ENCODE measurements around the gene FHIP1B. TPM values are rescaled to one million over a fixed set of nuclear protein-coding genes. Genes with fewer than 3 reads are reported as not detected.

FHIP1B gene
- polyA plus RNA-seq, 1 donor from 2014 or later: 36.0 TPM

- TF ChIP-seq EZH2 (IDR thresholded peaks at IDR 0.05; ENCODE audit: borderline replicate concordance, insufficient read depth, low read length, poor library complexity, severe bottlenecking) (no peak), POLR2AphosphoS5 (IDR thresholded peaks at IDR 0.05) (no peak)
- no peaks in the 10 kb centered on the region for H3F3A ChIP-seq (ENCODE audit: insufficient read depth, low read length, poor library complexity, severe bottlenecking)
- H3K9ac ChIP-seq (ENCODE audit: low read length): no peak overlapping the region
- H3K9me2 ChIP-seq (ENCODE audit: insufficient read depth, low read length): no peaks in the 10 kb centered on the region
- no peaks in the 10 kb centered on the region for H3K9me3 ChIP-seq (ENCODE audit: low read length)
- no peak overlapping the region for H3K4me2 ChIP-seq (ENCODE audit: low read length)
- H3K27me3 ChIP-seq (ENCODE audit: insufficient read depth, low read depth, low read length): no peaks in the 10 kb centered on the region
- no peak overlapping the region for H3K4me3 ChIP-seq (ENCODE audit: low read length)
- H4K20me1 ChIP-seq (ENCODE audit: insufficient read depth): no peaks in the 10 kb centered on the region
- no peak overlapping the region for H2AFZ ChIP-seq (ENCODE audit: low read depth, low read length)
- H3K79me2 ChIP-seq (replicated peaks; ENCODE audit: insufficient read depth, low read length): no peaks in the 10 kb centered on the region
- H3K27ac ChIP-seq (ENCODE audit: low read length): no peak overlapping the region
- H3K36me3 ChIP-seq (ENCODE audit: insufficient read depth, low read length): no peaks in the 10 kb centered on the region
Observed at GRCh38 chr11:6196396-6196795, 38.0 kb downstream of the FHIP1B start.

- Histone ChIP-seq H3K9ac (ENCODE audit: low read length) (no peak overlapping the region), H3K27ac (ENCODE audit: low read length) (no peak overlapping the region), H2AFZ (ENCODE audit: low read depth, low read length) (no peak overlapping the region), H3F3A (ENCODE audit: insufficient read depth, low read length, poor library complexity, severe bottlenecking) (no peaks in the 10 kb centered on the region), H3K27me3 (ENCODE audit: insufficient read depth, low read depth, low read length) (no peaks in the 10 kb centered on the region), H3K9me2 (ENCODE audit: insufficient read depth, low read length) (no peaks in the 10 kb centered on the region), H4K20me1 (ENCODE audit: insufficient read depth) (no peaks in the 10 kb centered on the region), H3K36me3 (ENCODE audit: insufficient read depth, low read length) (no peaks in the 10 kb centered on the region), H3K79me2 (replicated peaks; ENCODE audit: insufficient read depth, low read length) (no peaks in the 10 kb centered on the region), H3K4me3 (ENCODE audit: low read length) (no peak overlapping the region), H3K9me3 (ENCODE audit: low read length) (no peaks in the 10 kb centered on the region), H3K4me2 (ENCODE audit: low read length) (no peak overlapping the region)
- TF ChIP-seq EZH2 (IDR thresholded peaks at IDR 0.05; ENCODE audit: borderline replicate concordance, insufficient read depth, low read length, poor library complexity, severe bottlenecking): no peak
- TF ChIP-seq MXI1 (conservative IDR thresholded peaks at IDR 0.05; ENCODE audit: poor library complexity, severe bottlenecking): no peak
- TF ChIP-seq EP300 (conservative IDR thresholded peaks at IDR 0.05; ENCODE audit: poor library complexity, severe bottlenecking): no peak
- no peak for TF ChIP-seq SMC3 (conservative IDR thresholded peaks at IDR 0.05; ENCODE audit: poor library complexity)
- TF ChIP-seq REST (IDR thresholded peaks at IDR 0.05; ENCODE audit: borderline replicate concordance): no peak
- TF ChIP-seq POLR2AphosphoS5 (IDR thresholded peaks at IDR 0.05): no peak
- TF ChIP-seq, protein P1, sequence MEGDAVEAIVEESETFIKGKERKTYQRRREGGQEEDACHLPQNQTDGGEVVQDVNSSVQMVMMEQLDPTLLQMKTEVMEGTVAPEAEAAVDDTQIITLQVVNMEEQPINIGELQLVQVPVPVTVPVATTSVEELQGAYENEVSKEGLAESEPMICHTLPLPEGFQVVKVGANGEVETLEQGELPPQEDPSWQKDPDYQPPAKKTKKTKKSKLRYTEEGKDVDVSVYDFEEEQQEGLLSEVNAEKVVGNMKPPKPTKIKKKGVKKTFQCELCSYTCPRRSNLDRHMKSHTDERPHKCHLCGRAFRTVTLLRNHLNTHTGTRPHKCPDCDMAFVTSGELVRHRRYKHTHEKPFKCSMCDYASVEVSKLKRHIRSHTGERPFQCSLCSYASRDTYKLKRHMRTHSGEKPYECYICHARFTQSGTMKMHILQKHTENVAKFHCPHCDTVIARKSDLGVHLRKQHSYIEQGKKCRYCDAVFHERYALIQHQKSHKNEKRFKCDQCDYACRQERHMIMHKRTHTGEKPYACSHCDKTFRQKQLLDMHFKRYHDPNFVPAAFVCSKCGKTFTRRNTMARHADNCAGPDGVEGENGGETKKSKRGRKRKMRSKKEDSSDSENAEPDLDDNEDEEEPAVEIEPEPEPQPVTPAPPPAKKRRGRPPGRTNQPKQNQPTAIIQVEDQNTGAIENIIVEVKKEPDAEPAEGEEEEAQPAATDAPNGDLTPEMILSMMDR (IDR thresholded peaks at IDR 0.05; ENCODE audit: poor library complexity, severe bottlenecking): no peak
- no peak for TF ChIP-seq TAF1 (IDR thresholded peaks at IDR 0.05; ENCODE audit: low read depth)
- TF ChIP-seq RAD21 (conservative IDR thresholded peaks at IDR 0.05): no peak
Observed at GRCh38 chr11:6194065-6194581, 40.3 kb downstream of the FHIP1B start.

Data from neural cell (in vitro differentiated cells).